Measurements from ENCODE around the gene XPO4.
"Not testable (repeated sequence)": the region's sequence is repeated elsewhere in the genome, so short reads cannot be mapped to it uniquely, and the experiment has no call there.

XPO4 gene

DNA sequence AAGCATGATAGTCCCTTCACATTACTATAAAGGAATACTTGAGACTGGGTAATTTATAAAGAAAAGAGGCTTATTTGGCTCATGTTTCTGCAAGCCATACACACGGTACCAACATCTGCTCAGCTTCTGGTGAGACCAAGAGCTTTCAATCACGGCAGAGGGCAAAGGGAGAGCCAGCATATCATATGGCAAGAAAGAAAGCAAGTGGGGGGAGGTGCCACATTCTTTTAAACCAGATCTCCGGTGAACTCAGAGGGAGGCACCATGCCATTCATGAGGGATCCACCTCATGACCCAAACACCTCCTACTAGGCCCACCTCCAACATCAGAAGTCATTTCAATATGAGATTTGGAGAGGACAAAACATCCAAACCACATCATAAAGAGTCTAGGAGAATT is 20.3 kb downstream of the XPO4 start:
- no peak overlapping the region for H3K4me3 ChIP-seq (ENCODE audit: low read depth, low read length)
- TF ChIP-seq CTCF (IDR thresholded peaks at IDR 0.05; ENCODE audit: borderline replicate concordance, insufficient read depth, low read depth, low read length), result no peak

- no peak for TF ChIP-seq CTCF (IDR thresholded peaks at IDR 0.05; ENCODE audit: borderline replicate concordance, insufficient read depth, low read depth, low read length)
- no peak overlapping the region for H3K4me3 ChIP-seq (ENCODE audit: low read depth, low read length)
These were observed 24.6 kb downstream of the XPO4 start for GRCh38 chr13:20877902-20878301.

- not testable (repeated sequence) for H3K4me3 ChIP-seq (ENCODE audit: low read depth, low read length)
These were observed 25.7 kb downstream of the XPO4 start for GRCh38 chr13:20876802-20877201.

- not testable (repeated sequence) for H3K4me3 ChIP-seq (ENCODE audit: low read depth, low read length)
These were observed 28.1 kb downstream of the XPO4 start for GRCh38 chr13:20874439-20874838.

GRCh38 chr13:20873348-20873747 is 29.2 kb downstream of the XPO4 start:
- no peak overlapping the region for H3K4me3 ChIP-seq (ENCODE audit: low read depth, low read length)
- no peak for TF ChIP-seq CTCF (IDR thresholded peaks at IDR 0.05; ENCODE audit: borderline replicate concordance, insufficient read depth, low read depth, low read length)

GRCh38 chr13:20870829-20871228 is 31.7 kb downstream of the XPO4 start:
- no peak overlapping the region for H3K4me3 ChIP-seq (ENCODE audit: low read depth, low read length)
- no peak for TF ChIP-seq CTCF (IDR thresholded peaks at IDR 0.05; ENCODE audit: borderline replicate concordance, insufficient read depth, low read depth, low read length)

- no peak for TF ChIP-seq CTCF (IDR thresholded peaks at IDR 0.05; ENCODE audit: borderline replicate concordance, insufficient read depth, low read depth, low read length)
- H3K4me3 ChIP-seq (ENCODE audit: low read depth, low read length), result no peak overlapping the region
These were observed 33.0 kb downstream of the XPO4 start for GRCh38 chr13:20869540-20869939.

- TF ChIP-seq CTCF (IDR thresholded peaks at IDR 0.05; ENCODE audit: borderline replicate concordance, insufficient read depth, low read depth, low read length), result no peak
- H3K4me3 ChIP-seq (ENCODE audit: low read depth, low read length), result no peak overlapping the region
These were observed 35.1 kb downstream of the XPO4 start for GRCh38 chr13:20867408-20867807.

GRCh38 chr13:20861666-20862065 is 40.9 kb downstream of the XPO4 start:
- H3K4me3 ChIP-seq (ENCODE audit: low read depth, low read length), result not testable (repeated sequence)
